ENCODE measurements around the gene CHMP2A.

The CHMP2A gene

DNA sequence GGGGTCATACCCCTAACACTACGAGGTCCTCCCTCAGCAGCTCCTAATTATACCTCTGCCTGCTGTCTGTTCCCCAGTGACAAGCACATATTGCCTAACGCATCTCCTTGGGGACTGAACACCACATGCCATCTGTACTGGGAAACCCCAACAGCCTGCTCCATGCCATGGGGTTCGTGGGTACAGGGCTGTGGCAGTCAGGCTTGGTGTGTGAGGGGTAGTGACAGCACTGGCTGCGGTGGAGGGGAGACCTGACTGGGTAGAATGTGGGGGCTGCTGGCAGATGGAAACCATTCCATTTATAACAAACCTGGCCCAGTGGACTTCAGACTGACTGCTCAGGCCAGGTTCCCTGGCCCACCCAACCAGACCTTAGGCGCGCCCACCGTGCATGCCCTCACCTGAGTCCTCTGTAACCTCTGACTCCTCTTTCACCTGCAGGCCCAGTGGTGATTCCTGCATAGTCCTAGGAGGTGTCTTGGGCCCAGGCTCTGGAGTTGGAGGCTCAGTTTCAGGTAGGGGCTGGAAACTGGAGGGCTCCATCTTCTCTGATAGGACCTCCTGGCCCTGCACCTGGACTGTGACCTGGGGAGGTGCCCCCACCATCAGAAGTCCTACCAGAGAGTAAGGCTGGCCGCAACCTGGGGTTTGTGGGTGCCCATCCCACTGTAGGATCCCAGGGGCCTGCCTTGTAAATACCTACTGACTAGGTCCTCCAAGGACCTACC lies 15.2 kb upstream of the CHMP2A start:
- no peak for DNase-seq (ENCODE audit: low read depth)

DNA sequence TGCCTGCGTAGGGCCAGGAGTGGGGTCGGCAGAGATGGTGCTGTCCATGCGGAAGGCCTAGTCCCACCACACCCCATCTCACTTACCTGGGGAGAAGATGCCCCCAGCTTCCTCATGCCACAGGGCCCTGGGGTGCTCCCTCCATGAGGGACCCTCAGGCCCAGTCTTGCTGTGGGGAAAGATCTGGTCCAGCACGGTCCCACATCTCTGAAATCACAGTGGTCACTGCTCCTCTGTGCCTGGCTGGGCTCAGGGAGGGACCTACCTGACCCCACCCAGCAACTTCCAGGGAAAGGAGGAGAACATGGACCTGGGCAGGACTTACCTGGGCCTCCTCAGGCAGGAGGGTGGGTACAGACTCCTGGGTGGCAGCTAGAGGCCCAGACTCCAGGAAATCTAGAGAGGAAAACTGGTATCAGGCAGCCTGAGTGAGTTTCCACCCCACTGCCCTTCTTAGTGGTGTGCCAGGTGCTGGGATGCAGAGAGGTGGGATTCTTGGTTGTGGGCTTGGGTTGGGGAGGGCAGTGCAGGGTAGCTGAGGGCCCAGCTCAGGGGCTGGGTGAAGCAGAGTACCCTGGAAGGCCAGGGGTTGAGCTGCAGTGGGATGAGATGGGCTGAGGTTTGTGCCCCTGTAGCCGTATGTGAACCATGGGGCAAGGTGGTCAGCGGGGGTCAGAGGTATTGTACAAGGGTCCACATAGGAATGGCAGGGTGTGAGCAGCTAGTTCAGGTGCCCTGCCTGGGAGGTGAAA lies 14.5 kb upstream of the CHMP2A start:
- DNase-seq (ENCODE audit: low read depth), result no peak

DNA sequence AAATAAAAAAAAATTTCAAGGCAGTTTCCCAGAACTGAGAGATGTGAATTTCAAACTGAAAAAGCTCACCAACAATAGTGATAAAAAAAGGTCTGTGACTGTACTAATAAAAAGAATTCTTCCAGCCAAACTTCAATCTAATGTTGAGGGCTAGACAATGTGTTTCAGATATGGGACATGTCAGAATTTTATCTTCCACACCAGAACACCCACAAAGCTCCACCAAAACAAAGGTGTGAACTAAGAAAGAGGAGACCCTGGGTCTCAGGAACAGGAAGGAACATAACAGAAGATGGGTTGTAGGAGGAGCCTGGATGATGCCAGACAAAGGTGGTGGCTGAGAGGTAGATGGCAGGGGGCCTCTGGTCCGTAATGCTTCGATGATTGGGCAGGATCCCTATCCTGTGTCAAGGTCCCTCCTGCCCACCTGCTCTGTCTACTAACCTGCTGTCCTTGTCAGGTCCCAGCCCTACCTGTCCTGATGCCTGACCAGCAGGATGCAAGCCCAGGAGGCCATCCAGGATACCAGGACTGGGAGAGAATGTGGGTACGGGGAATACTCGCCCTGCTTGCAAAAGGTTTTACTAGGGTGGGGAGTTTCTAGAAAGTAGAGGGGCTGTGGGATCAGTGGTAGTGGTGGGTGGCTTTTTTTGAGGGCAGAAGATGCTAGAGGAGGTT lies 13.7 kb upstream of the CHMP2A start:
- no peak for DNase-seq (ENCODE audit: low read depth)

DNA sequence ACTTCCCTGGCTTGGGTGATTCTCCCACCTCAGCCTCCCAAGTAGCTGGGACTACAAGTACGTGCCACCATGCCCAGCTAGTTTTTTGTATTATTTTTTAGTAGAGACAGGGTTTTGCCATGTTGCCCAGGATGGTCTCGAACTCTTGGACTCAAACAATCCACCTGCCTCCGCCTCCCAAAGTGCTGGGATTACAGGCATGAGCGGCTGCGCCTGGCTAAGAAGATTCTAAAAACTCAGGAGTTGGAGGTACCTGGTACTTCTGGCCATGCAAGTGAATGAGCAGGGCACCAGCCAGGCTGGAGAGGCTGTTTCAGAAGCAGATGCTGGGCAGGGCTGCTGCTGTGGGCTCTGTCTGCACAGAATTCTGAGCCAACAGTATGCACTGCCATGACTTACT lies 12.1 kb upstream of the CHMP2A start:
- DNase-seq (ENCODE audit: low read depth), result no peak

DNA sequence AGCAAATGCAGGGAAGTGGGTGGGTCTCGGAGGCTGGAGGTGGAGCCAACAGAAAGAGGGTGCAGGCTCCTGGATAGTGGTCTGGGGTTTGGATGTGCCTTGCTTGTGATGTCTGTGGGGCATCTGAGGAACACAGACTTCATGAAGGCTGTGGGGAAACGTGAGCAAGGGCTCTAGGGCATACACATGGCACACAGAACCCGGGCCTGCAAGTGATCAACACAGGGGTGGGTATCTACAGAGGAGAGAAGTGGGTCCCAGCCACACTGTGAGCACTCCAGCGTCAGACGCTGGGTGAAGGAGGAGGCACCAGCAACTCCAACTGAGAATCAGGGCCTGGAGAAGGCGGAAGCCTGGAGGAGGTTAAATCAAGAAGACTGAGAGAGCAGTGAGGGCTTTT lies 8.9 kb upstream of the CHMP2A start:
- DNase-seq (ENCODE audit: low read depth), result no peak

DNA sequence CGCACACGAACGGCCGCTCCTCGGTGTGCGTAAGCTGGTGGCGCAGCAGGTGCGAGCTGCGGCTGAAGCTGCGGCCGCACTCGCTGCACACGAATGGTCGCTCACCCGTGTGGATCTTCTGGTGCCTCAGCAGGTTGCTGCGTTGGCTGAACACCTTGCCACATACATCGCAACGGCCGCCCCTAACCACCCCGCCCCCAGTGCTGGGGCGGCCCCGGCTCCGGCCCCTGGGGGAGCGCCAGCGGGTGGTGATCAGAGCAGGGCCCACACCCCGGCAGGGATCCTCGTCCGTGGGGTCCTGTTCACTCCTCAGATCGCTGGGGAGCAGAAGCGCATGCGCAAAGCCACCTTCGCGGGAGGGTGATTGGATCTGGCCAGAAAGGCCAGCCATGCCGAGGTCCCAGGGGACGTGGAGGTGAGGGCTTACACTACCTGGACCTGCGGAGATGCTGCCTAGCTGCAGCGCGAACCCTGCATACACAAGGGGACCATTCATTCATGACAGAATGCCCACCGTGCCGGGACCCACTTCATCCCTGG lies 8.2 kb upstream of the CHMP2A start:
- DNase-seq (ENCODE audit: low read depth), result no peak

GRCh38 chr19:58562122-58563033 lies 7.5 kb upstream of the CHMP2A start:
- DNase-seq (ENCODE audit: low read depth), result peak; percentile 59

DNA sequence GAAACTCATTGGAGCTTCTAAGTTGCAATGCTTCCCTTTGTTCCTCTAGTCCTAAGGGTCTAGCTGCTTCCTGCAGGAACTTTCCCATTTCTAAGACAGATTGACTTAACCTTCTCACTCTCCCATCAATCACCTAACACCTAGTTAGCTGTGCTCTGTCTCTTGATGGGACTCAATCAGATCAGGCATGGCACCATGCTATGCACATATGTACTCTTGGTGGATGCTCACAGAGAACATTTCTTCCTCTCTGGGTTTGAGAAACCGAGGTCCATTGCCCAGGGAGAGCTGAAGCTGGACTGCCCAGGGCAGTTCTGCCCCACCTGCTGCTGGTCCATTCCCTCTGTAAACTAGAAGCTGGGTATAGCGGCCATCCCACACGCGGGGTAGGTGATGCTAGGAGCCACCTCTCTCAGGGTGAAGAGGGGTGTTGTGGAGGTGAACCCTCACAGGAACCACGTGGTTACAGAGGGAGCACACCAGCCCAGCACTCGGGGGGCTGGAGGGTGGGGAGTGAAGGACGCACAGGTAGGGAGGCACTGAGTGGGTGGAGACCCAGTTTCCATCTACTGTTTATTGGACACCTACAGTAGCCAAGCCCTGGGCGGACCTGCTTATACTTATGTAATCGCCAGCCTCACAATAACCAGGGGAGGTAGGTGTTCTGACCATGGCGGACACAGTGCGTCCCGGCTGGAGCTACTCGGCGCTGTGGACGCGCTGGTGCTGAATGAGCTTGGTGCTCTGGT lies 6.6 kb upstream of the CHMP2A start:
- DNase-seq (ENCODE audit: low read depth), result no peak

GRCh38 chr19:58560921-58561320 lies 6.0 kb upstream of the CHMP2A start:
- no peak for DNase-seq (ENCODE audit: low read depth)

- no peak for DNase-seq (ENCODE audit: low read depth)
Observed at GRCh38 chr19:58560007-58560887, 5.3 kb upstream of the CHMP2A start.

- DNase-seq (ENCODE audit: low read depth), result peak; percentile 90
Observed at GRCh38 chr19:58559275-58560006, 4.5 kb upstream of the CHMP2A start.

GRCh38 chr19:58558623-58559274 lies 3.8 kb upstream of the CHMP2A start:
- peak; percentile 98 for DNase-seq (ENCODE audit: low read depth)

DNA sequence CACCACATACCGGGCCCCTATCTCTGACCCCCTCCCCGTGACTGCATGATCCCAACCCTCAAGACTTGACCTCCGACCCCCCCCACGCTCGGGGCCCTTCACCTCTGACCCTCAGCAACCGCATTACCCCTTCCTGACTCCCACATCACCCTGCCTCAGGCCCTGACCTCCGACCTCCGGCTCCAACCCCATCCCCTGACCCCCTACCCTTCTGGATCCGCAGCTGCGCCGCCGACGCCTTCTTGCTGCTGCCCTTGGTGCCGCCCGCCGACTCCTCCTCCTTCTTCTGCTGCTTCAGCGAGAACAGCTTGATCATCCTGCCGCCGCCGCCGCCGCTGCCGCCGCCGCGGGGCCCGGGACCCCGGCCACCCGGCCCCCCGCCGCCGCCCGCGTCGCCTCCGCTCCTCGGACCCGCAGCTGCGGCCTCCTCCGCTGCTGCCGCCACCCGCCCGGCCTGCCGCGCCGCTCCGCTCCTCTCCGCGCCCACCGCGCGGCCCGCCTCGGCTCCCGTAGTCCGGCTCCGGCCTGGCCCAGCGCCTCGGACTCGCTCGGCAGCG lies 3.2 kb upstream of the CHMP2A start, which contains the start of gene UBE2M:
TSS of gene UBE2M (minus strand) at position 546 of the 557 bp plus-strand sequence. CDS start at position 316, 230 bp downstream.
- peak; percentile 57 for DNase-seq (ENCODE audit: low read depth)

GRCh38 chr19:58557221-58558065 lies 2.5 kb upstream of the CHMP2A start:
- no peak for DNase-seq (ENCODE audit: low read depth)

DNA sequence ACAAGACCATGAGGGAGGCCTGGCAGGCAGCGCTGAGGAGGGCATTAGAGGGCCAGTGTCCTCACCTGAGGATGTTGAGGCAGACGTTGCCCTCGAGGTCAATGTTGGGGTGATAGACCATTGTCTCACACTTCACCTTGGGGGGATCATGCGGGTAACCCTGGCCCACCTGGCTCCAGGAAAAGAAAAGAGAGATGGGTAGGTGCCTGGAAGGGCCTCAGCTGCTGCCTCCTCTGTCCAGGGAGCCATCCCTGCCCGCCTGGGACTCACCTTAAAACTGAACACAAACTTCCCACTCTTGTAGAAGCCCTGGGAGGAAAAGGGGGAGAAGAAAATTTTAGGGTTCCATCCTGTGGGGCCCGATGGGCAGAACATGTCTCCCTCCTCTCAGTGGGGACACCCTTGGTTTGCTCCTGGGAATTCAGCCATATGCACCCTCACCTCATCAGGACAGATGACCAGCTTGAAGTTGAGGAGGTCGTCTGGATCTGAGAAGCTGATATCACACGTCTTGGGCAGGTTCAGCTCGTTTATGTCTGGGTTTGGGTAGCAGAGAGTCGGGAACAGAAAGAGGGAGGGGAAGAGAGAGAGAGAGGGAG lies 1.8 kb upstream of the CHMP2A start:
- no peak for DNase-seq (ENCODE audit: low read depth)

GRCh38 chr19:58555920-58556621 lies 1.2 kb upstream of the CHMP2A start:
- no peak for DNase-seq (ENCODE audit: low read depth)

Measured in iris pigment epithelial cell (primary cell).